Measurements from ENCODE around the gene IL17A.

The IL17A gene

DNA sequence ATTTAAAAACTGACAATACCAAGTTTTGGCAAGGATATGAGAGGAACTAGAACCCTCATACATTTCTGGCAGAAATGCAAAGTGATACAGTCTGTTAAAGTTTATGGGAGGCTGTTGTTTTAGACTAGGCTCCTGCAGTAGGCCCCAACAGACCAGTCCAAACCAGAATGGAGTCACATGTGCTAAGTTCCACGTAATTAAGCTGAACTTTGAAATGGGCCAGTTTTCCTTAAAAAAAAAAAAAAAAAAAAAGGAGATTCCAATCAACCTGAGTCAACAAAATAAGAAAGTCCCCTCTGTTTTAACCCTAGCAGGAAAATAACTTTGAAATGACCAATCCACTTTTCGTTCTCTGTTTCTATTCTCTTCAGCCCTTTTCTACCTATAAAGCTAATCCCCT is 31.6 kb downstream of the IL17A start:
- no peak for DNase-seq

DNA sequence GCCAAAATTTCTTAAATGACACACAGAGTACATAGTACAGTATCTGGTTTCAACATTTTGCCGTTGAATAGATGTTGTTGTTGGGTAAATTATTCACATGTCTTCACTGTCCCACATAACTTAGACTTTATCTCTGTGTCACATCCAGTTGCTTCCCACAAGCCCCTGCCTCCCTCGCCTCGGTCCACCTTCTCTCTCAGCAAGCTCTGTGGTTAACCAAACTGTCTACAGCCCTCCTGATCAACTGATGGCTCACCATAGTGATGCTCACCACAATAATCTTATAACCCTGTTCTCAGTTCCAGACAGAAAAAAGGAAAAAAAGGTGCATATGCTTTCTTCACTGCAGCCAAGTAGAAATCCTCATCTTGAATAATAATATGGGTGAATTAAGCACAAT is 35.1 kb downstream of the IL17A start:
- DNase-seq, result no peak

GRCh38 chr6:52227495-52227894 is 41.3 kb downstream of the IL17A start:
- DNase-seq, result no peak

DNA sequence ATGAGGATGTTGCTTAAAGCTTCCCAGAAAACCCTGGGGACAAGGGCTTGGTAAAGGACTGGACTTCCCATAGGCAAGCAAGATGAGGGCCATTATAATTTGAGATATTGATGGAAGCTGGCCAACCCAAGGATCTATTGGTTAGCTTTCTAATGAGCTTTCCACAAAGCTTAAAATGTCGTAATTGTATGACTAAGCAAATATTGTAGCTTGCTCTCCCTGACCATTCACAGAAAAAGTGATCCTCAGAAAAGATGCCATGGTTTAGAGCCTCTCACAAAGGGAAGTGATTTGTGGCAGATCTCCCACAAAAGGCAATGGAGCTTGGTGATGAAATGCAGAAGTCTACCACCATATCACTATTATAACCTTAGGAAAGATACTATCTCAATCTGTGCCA is 44.5 kb downstream of the IL17A start:
- no peak for DNase-seq

DNA sequence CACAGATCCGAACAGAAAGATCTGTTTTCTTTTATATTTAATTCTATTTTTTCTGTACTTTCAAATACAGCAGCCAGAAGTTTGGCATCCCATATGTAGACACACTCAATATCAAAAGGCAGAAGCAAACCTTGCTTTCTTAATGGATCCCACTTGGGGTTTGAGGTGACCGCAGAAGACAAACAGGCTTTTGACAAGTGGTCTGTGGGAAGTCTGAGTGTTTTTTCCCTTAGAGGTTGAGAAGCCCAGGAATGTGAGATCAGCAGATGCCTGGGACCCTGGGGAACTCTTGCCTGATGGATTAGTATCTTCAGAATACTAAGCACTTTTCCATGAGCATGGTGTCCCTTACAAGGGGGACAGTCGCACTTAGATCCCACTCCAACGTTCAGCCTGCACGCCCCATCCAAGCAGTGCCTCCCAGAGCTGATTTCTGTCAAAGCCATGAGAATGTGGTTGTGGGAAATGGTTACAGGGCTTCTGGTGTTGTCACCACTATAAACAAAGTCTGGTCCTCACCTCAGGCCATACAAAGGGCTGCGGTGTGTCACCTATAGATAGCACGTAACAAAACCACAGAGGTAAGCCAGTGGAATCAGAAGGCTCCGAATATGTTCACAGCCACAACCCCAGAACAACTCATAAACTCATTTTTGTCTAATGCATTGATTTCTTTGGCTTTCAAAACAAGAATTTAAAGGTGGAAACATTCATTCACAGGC is 45.4 kb downstream of the IL17A start:
- DNase-seq, result no peak

GRCh38 chr6:52233005-52233404 is 46.8 kb downstream of the IL17A start:
- no peak for DNase-seq

DNA sequence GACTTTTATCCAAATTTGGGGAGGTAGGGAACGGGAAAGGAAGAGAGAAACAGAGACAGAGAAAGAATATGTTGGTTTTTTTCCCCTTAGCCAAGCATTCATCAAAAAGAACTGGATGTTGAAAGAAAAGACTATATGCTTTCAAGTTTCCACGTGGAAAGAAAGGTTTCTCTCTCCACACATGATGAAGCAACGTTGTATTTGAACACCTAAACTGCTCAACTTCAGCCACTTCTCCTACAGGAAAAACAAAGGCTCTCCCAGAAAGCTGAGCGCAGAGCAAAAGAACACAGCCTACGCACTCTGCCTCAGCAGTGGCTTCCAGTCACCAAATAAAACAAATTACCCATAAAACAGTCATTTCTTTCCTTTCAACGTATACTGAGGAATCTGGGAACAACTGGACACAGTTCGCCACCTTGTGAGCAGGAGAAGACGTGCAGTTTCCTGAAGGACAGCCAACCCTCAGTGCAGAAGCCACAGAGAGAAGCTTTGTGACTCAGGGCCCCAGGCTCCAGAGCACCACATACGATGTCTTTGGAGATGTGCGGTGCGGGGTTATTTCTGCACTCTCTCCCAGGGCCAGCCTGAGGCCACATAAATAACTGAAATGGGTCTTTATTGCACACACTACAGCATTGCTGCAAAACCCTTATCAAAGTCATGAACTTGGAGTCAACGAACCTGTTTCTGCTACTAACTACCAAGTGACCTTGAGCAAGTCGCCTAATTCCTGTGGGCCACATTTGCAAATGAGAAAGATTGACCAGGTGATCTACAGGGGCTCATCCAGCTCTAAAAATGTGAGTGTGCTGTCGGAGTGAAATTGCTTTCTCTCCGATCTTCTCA is 48.0 kb downstream of the IL17A start:
- DNase-seq, result no peak

Data from activated naive CD4-positive, alpha-beta T cell (primary cell).